ENCODE results near the gene ST3GAL5.

DNA sequence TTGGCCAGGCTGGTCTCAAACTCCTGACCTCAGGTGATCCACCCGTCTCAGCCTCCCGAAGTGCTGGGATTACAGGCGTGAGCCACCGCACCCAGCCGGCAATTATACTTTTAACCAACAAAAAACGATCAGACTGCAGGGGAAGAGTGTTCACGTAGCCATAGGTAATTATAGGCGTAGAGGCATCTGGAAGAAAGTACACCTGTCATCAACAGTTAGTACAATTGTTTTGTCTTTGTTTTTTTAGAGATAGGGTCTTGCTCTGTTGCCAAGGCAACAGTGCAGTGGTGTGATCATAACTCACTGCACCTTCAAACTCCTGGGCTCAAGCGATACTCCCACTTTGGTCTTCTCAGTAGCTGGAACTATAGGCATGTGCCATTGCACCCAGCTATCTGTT is 20.0 kb downstream of the ST3GAL5 start:
- TF ChIP-seq, protein P1, sequence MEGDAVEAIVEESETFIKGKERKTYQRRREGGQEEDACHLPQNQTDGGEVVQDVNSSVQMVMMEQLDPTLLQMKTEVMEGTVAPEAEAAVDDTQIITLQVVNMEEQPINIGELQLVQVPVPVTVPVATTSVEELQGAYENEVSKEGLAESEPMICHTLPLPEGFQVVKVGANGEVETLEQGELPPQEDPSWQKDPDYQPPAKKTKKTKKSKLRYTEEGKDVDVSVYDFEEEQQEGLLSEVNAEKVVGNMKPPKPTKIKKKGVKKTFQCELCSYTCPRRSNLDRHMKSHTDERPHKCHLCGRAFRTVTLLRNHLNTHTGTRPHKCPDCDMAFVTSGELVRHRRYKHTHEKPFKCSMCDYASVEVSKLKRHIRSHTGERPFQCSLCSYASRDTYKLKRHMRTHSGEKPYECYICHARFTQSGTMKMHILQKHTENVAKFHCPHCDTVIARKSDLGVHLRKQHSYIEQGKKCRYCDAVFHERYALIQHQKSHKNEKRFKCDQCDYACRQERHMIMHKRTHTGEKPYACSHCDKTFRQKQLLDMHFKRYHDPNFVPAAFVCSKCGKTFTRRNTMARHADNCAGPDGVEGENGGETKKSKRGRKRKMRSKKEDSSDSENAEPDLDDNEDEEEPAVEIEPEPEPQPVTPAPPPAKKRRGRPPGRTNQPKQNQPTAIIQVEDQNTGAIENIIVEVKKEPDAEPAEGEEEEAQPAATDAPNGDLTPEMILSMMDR (conservative IDR thresholded peaks at IDR 0.05 in 1 of 2, IDR thresholded peaks at IDR 0.05 in 1 of 2; ENCODE audit: low read depth in 1 of 2, low read length in 2 of 2): no peak
- no peak for TF ChIP-seq EZH2 (IDR thresholded peaks at IDR 0.05; ENCODE audit: low read length, missing control alignments)

Data from fibroblast of lung (primary cell).